ENCODE results near the gene WNT7B.
"Not testable (repeated sequence)": the region's sequence is repeated elsewhere in the genome, so short reads cannot be mapped to it uniquely, and the experiment has no call there.

WNT7B gene

GRCh38 chr22:46008291-46008690 lies 31.3 kb upstream of the WNT7B start:
- no peak for DNase-seq

GRCh38 chr22:46007848-46008261 lies 30.9 kb upstream of the WNT7B start:
- peak; percentile 93 for DNase-seq

GRCh38 chr22:46007003-46007847 lies 30.3 kb upstream of the WNT7B start:
- peak; percentile 58 for DNase-seq

GRCh38 chr22:46006379-46007002 lies 29.5 kb upstream of the WNT7B start:
- DNase-seq = peak; percentile 88

GRCh38 chr22:46005116-46005705 lies 28.2 kb upstream of the WNT7B start:
- DNase-seq = not testable (repeated sequence)

- no peak for DNase-seq
Measured at GRCh38 chr22:46004105-46004866, 27.3 kb upstream of the WNT7B start.

- DNase-seq = no peak
Measured at GRCh38 chr22:46003271-46004091, 26.5 kb upstream of the WNT7B start.

- peak; percentile 66 for DNase-seq
Measured at GRCh38 chr22:46002757-46003270, 25.9 kb upstream of the WNT7B start.

GRCh38 chr22:46001426-46002106 lies 24.6 kb upstream of the WNT7B start:
- no peak for DNase-seq

- DNase-seq = no peak
Measured at GRCh38 chr22:46001046-46001425, 24.1 kb upstream of the WNT7B start.

- no peak for DNase-seq
Measured at GRCh38 chr22:46000081-46001027, 23.4 kb upstream of the WNT7B start.

GRCh38 chr22:45999379-45999971 lies 22.5 kb upstream of the WNT7B start:
- DNase-seq = no peak

- no peak for DNase-seq
Measured at GRCh38 chr22:45998638-45999378, 21.8 kb upstream of the WNT7B start.

GRCh38 chr22:45997777-45998637 lies 21.0 kb upstream of the WNT7B start:
- DNase-seq = no peak

GRCh38 chr22:45997077-45997776 lies 20.3 kb upstream of the WNT7B start:
- peak; percentile 98 for DNase-seq

GRCh38 chr22:45996241-45997076 lies 19.5 kb upstream of the WNT7B start:
- DNase-seq = peak; percentile 56

Measured in fibroblast of skin of abdomen (primary cell).